NCI-H2171 (cell line): ENCODE results near the gene CD2.
A peak's percentile ranks its signal among the peaks of the same experiment; 100 is the strongest.

ENCODE experiments used
- DNase-seq: peaks from one replicate; lab custom pipeline; 2025; lab: John Stamatoyannopoulos, UW

The CD2 gene

GRCh38 chr1:116777831-116778830 lies 23.9 kb downstream of the CD2 start:
- no peak for DNase-seq

- no peak for DNase-seq
Observed at GRCh38 chr1:116781034-116781433, 26.8 kb downstream of the CD2 start.

- DNase-seq, result no peak
Observed at GRCh38 chr1:116785006-116785405, 30.8 kb downstream of the CD2 start.

GRCh38 chr1:116786049-116786448 lies 31.8 kb downstream of the CD2 start:
- no peak for DNase-seq

GRCh38 chr1:116791727-116792126 lies 37.5 kb downstream of the CD2 start:
- no peak for DNase-seq

GRCh38 chr1:116793357-116793935 lies 39.2 kb downstream of the CD2 start:
- DNase-seq, result no peak

GRCh38 chr1:116794371-116794770 lies 40.1 kb downstream of the CD2 start:
- no peak for DNase-seq

- DNase-seq, result no peak
Observed at GRCh38 chr1:116794804-116795481, 40.7 kb downstream of the CD2 start.

- no peak for DNase-seq
Observed at GRCh38 chr1:116795482-116795829, 41.2 kb downstream of the CD2 start.

GRCh38 chr1:116804736-116805135 lies 50.5 kb downstream of the CD2 start:
- no peak for DNase-seq

GRCh38 chr1:116805398-116805797 lies 51.2 kb downstream of the CD2 start:
- DNase-seq, result no peak

- no peak for DNase-seq
Observed at GRCh38 chr1:116806245-116806644, 52.0 kb downstream of the CD2 start.

GRCh38 chr1:116806671-116807070 lies 52.4 kb downstream of the CD2 start:
- DNase-seq, result no peak

GRCh38 chr1:116807394-116808199 lies 53.4 kb downstream of the CD2 start:
- no peak for DNase-seq

GRCh38 chr1:116808200-116808847 lies 54.1 kb downstream of the CD2 start:
- DNase-seq, result peak; percentile 36

- no peak for DNase-seq
Observed at GRCh38 chr1:116808848-116809508, 54.7 kb downstream of the CD2 start.

- DNase-seq, result no peak
Observed at GRCh38 chr1:116811321-116811720, 57.1 kb downstream of the CD2 start.

- no peak for DNase-seq
Observed at GRCh38 chr1:116814926-116815723, 60.9 kb downstream of the CD2 start.

GRCh38 chr1:116817582-116818064 lies 63.4 kb downstream of the CD2 start:
- DNase-seq, result no peak
